Caco-2 (cell line): ENCODE data around the gene LARP1. TPM values are rescaled to one million over a fixed set of nuclear protein-coding genes. Genes with fewer than 3 reads are reported as not detected.
A peak's percentile ranks its signal among the peaks of the same experiment; 100 is the strongest.

Experiments used
- BruUV-seq: library from RNA; stranded (reverse); fragments of 400-500 nt; replicated peaks from 2 replicates; lab custom pipeline; 2021; lab: Mats Ljungman, UMichigan
- CTCF ChIA-PET: fragments of 300-600 bp; sonication (Branson Sonifier 250); formaldehyde crosslinking; loops from one replicate; lab custom pipeline; 2022; ENCODE audit warnings: antibody characterized with exemption; lab: Charles Lee
- POLR2A ChIA-PET: fragments of 300-600 bp; sonication (Branson Sonifier 250); formaldehyde crosslinking; loops from one replicate; lab custom pipeline; 2022; ENCODE audit warnings: antibody characterized with exemption; lab: Charles Lee
- DNase-seq, 2 experiments: peaks; one replicate each; pipeline versions ENCODE4 v3.0.0 to v3.0.0-alpha.2; 2020 to 2022
- H3K27me3 ChIP-seq: replicated peaks from 2 replicates; pipeline ENCODE4 v1.6.0; 2011; ENCODE audit warnings: low read length; ENCODE audit not compliant: control insufficient read depth, insufficient read depth
- H3K36me3 ChIP-seq: 2 replicates; pipeline ENCODE4 v1.5.1; 2011; ENCODE audit warnings: low read length; ENCODE audit not compliant: control insufficient read depth, insufficient read depth
- H3K4me1 ChIP-seq: fragments of 250-450 bp; sonication (Bioruptor Pico); 2 replicates; pipeline ENCODE4 v1.5.1; 2020; ENCODE audit warnings: mild to moderate bottlenecking
- H3K4me3 ChIP-seq: 2 replicates; pipeline ENCODE4 v1.5.1; 2011; ENCODE audit warnings: low read depth, mild to moderate bottlenecking, control low read depth, low read length
- H3K9me3 ChIP-seq: fragments of 250-450 bp; sonication (Bioruptor Pico); 2 replicates; pipeline ENCODE4 v1.5.1; 2020; ENCODE audit warnings: mild to moderate bottlenecking, moderate library complexity
- H3K27ac Mint-ChIP-seq: one replicate; pipeline ENCODE4 v1.8.0; 2022; ENCODE audit warnings: mixed read lengths; ENCODE audit not compliant: unreplicated experiment
- H3K27me3 Mint-ChIP-seq: one replicate; pipeline ENCODE4 v1.8.0; 2022; ENCODE audit warnings: mixed read lengths; ENCODE audit not compliant: insufficient read depth, unreplicated experiment
- H3K36me3 Mint-ChIP-seq: one replicate; pipeline ENCODE4 v1.8.0; 2022; ENCODE audit warnings: mild to moderate bottlenecking, mixed read lengths; ENCODE audit not compliant: insufficient read depth, unreplicated experiment
- H3K4me1 Mint-ChIP-seq: one replicate; pipeline ENCODE4 v1.8.0; 2022; ENCODE audit warnings: low read depth, mixed read lengths; ENCODE audit not compliant: unreplicated experiment
- H3K4me3 Mint-ChIP-seq: one replicate; pipeline ENCODE4 v1.8.0; 2022; ENCODE audit warnings: mild to moderate bottlenecking, moderate library complexity, mixed read lengths; ENCODE audit not compliant: unreplicated experiment
- H3K9me3 Mint-ChIP-seq: one replicate; pipeline ENCODE4 v1.8.0; 2022; ENCODE audit warnings: mixed read lengths; ENCODE audit not compliant: unreplicated experiment
- intact Hi-C: fragments of 100-400 bp; cut with micrococcal nuclease; formaldehyde crosslinking; loops from one replicate; pipeline ENCODE4 v1.10.0; 2022; ENCODE audit not compliant: unreplicated experiment
- total RNA-seq: library from RNA; stranded (reverse); gene quantifications from 2 replicates; pipeline ENCODE4 v1.2.3, GENCODE V29; 2022
- TF ChIP-seq, protein P1 (sequence below), 2 experiments: fragments of 200-600 bp in 1 of 2; IDR thresholded peaks; 1 replicate in 1 of 2; 2 replicates in 1 of 2; pipeline versions ENCODE4 v1.5.1 to v1.8.0; 2011 to 2022; ENCODE audit warnings: antibody characterized with exemption in 1 of 2, control low read depth in 1 of 2, inconsistent platforms in 1 of 2, low read depth in 1 of 2, low read length in 1 of 2, mild to moderate bottlenecking in 1 of 2, moderate library complexity in 1 of 2; ENCODE audit not compliant: insufficient read depth in 1 of 2, severe bottlenecking in 1 of 2, unreplicated experiment in 1 of 2

Gene LARP1
- total RNA-seq, 1 experiment from 2014 or later, result 372 TPM

DNA sequence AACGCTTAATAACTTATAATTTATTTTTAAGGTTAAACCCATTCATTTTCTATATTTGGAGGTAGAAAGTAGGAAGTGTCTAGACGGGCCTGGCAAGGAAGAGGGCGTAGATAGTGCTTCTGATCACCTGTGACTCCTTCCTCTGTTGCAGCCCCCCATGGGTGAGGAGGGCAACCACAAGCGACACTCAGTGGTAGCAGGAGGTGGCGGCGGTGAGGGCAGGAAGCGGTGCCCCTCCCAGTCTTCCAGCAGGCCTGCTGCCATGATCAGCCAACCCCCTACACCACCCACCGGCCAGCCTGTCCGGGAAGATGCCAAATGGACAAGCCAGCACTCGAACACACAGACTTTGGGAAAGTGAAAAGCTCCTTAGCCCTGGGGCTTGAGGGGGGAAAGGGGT, 58.6 kb downstream of the LARP1 start:
- Histone ChIP-seq H3K9me3 (no peaks in the 10 kb centered on the region), H3K4me1 (peaks cover 9% of the 10 kb centered on the region; the same call in 1 of the 2 replicates), H3K36me3 (peaks cover 9% of the 10 kb centered on the region), H3K4me3 (no peak overlapping the region), H3K27me3 (no peaks in the 10 kb centered on the region)
- H3K4me1 Mint-ChIP-seq, result peaks cover 10% of the 10 kb centered on the region
- no peak overlapping the region for H3K27ac Mint-ChIP-seq
- peaks cover 100% of the 10 kb centered on the region for H3K36me3 Mint-ChIP-seq
- H3K4me3 Mint-ChIP-seq, result no peak overlapping the region
- TF ChIP-seq, protein P1, sequence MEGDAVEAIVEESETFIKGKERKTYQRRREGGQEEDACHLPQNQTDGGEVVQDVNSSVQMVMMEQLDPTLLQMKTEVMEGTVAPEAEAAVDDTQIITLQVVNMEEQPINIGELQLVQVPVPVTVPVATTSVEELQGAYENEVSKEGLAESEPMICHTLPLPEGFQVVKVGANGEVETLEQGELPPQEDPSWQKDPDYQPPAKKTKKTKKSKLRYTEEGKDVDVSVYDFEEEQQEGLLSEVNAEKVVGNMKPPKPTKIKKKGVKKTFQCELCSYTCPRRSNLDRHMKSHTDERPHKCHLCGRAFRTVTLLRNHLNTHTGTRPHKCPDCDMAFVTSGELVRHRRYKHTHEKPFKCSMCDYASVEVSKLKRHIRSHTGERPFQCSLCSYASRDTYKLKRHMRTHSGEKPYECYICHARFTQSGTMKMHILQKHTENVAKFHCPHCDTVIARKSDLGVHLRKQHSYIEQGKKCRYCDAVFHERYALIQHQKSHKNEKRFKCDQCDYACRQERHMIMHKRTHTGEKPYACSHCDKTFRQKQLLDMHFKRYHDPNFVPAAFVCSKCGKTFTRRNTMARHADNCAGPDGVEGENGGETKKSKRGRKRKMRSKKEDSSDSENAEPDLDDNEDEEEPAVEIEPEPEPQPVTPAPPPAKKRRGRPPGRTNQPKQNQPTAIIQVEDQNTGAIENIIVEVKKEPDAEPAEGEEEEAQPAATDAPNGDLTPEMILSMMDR (IDR thresholded peaks at IDR 0.05; ENCODE audit: insufficient read depth in 1 of 2, low read depth in 1 of 2, low read length in 1 of 2, severe bottlenecking in 1 of 2, unreplicated experiment in 1 of 2), result no peak
- no TSS peak for BruUV-seq
- ChIA-PET CTCF (no interaction called here), POLR2A (no interaction called here)
- no peak for DNase-seq
- intact Hi-C loops, result loop anchor here (5.0 kb wide), 1 partner anchor 56 kb away; the partner anchor contains the start of gene LARP1
- H3K27me3 Mint-ChIP-seq, result no peaks in the 10 kb centered on the region
- no peaks in the 10 kb centered on the region for H3K9me3 Mint-ChIP-seq

DNA sequence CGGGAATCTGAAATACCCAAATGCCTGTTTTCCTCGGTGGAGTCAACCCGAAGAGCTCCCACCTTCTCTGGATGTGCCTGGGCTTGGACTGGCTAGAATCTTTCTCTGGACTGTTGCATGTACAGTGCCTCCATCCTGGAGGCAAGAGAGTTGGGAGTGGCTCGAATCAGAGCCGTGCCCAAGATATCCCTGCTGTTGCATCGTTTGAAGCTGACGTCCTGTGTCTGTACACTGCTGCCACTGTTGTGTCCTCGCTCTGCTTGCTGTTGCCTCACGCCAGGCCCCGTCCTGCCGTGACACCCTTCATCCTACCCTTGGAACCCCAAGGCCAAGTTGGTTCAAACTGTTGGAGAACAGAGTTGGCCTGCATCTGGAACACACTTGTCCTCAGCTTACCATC, 59.8 kb downstream of the LARP1 start:
- Mint-ChIP-seq H3K27me3 (no peaks in the 10 kb centered on the region), H3K36me3 (peaks cover 100% of the 10 kb centered on the region), H3K27ac (peak overlapping the region; percentile 60), H3K9me3 (no peaks in the 10 kb centered on the region), H3K4me3 (no peak overlapping the region), H3K4me1 (peaks cover 10% of the 10 kb centered on the region)
- CTCF ChIA-PET, result no interaction called here
- Histone ChIP-seq H3K4me1 (peaks cover 9% of the 10 kb centered on the region; the same call in 1 of the 2 replicates), H3K4me3 (no peak overlapping the region), H3K9me3 (no peaks in the 10 kb centered on the region), H3K36me3 (peaks cover 9% of the 10 kb centered on the region), H3K27me3 (no peaks in the 10 kb centered on the region)
- no TSS peak for BruUV-seq
- TF ChIP-seq, protein P1 (IDR thresholded peaks at IDR 0.05; ENCODE audit: insufficient read depth in 1 of 2, low read depth in 1 of 2, low read length in 1 of 2, severe bottlenecking in 1 of 2, unreplicated experiment in 1 of 2), result no peak
- POLR2A ChIA-PET, result no interaction called here
- no peak for DNase-seq
- intact Hi-C loops, result no loop called here

- Histone ChIP-seq H3K4me3 (no peak overlapping the region), H3K36me3 (peaks cover 9% of the 10 kb centered on the region), H3K27me3 (no peaks in the 10 kb centered on the region), H3K4me1 (peaks cover 9% of the 10 kb centered on the region; the same call in 1 of the 2 replicates), H3K9me3 (no peaks in the 10 kb centered on the region)
- H3K4me1 Mint-ChIP-seq, result peaks cover 10% of the 10 kb centered on the region
- H3K4me3 Mint-ChIP-seq, result no peak overlapping the region
- no peaks in the 10 kb centered on the region for H3K9me3 Mint-ChIP-seq
- no TSS peak for BruUV-seq
- H3K27ac Mint-ChIP-seq, result peak overlapping the region; percentile 60
- intact Hi-C loops, result no loop called here
- no peak for DNase-seq
- H3K36me3 Mint-ChIP-seq, result peaks cover 100% of the 10 kb centered on the region
- no peaks in the 10 kb centered on the region for H3K27me3 Mint-ChIP-seq
- TF ChIP-seq, protein P1 (IDR thresholded peaks at IDR 0.05; ENCODE audit: insufficient read depth in 1 of 2, low read depth in 1 of 2, low read length in 1 of 2, severe bottlenecking in 1 of 2, unreplicated experiment in 1 of 2), result no peak
- ChIA-PET POLR2A (no interaction called here), CTCF (no interaction called here)
These were observed 60.6 kb downstream of the LARP1 start for GRCh38 chr5:154815684-154816247.
